Activated CD4-positive, alpha-beta T cell treated with anti-CD3 and anti-CD28 coated beads, Interleukin-2, amount 50 U/mL, for 24 hours (primary cell): ENCODE measurements around the gene ILKAP.
A peak's percentile ranks its signal among the peaks of the same experiment; 100 is the strongest.

Experiments
- DNase-seq, 2 donors: peaks; one replicate each; pipeline ENCODE4 v3.0.0-alpha.2; 2020; ENCODE audit warnings: low read depth in 1 of 2, low spot score in 1 of 2

ILKAP gene, protein sequence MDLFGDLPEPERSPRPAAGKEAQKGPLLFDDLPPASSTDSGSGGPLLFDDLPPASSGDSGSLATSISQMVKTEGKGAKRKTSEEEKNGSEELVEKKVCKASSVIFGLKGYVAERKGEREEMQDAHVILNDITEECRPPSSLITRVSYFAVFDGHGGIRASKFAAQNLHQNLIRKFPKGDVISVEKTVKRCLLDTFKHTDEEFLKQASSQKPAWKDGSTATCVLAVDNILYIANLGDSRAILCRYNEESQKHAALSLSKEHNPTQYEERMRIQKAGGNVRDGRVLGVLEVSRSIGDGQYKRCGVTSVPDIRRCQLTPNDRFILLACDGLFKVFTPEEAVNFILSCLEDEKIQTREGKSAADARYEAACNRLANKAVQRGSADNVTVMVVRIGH

DNA sequence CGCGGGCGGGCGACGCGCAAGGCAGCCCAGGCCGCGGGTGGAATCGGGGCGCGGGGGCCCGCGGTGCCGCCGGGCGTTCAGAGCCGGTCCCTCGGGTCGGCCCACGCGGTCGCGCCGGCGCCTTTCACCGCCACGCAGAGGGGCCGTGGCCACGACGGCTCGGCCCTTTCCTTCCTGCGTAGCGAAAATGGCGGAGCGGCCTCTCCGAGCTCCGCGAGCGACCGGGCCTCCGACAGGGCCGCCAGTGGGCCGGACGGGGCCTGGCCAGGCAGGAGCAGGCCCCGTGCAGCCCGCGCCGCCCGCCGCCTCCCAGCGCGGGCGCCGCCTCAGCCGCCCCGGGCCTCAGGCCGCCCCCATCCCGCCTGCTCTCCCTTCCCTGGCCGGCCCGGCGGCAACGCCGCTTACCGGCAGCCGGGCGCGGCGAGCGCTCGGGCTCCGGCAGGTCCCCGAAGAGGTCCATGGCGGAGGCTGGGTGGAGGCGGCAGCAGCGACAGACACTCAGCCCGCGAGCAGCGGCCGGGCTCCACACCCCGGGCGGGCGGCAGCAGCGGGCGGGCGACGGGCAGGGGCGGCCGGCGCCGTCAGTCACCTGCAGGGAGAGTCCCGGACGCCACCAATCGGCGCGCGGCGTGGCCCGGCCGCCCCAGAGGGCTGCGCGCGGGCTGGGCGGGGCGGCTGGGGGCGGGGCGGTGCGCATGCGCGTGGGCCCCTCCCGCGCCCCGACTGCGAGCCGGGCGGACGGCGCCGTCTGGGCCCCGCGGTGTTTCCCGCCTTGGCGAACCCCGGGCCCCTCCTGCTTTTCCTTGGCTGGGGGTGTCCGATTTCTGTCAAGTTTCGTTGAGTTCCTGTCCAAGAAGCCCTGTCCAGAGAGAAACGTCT lies at the start of gene ILKAP:
Gene ILKAP (minus strand): TSS at position 602 of the 879 bp plus-strand sequence. CDS start 142 bp downstream, at position 460.
- DNase-seq: peak; percentile 81 to 85

GRCh38 chr2:238252766-238253630 lies 49.5 kb upstream of the ILKAP start:
- no peak for DNase-seq

DNA sequence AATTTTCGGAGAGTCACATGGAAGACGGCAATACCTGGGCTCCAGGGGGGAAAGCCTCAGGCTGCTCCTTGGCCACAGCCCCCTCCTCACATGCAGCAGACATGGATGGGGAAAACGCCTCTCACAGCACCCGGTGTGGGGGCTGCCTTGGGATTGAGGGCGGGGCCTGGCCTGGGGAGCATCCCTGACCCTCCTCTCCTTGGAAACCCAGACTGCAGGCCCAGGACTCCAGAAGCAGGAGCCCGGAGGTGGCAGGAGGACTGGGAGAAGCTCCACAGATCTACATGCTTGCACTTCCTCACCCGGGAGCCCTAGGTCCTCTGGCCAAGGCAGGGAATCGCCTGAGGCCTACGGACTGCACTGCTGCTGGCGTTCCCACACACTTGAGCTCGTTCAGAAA lies 48.5 kb upstream of the ILKAP start:
- DNase-seq: no peak

DNA sequence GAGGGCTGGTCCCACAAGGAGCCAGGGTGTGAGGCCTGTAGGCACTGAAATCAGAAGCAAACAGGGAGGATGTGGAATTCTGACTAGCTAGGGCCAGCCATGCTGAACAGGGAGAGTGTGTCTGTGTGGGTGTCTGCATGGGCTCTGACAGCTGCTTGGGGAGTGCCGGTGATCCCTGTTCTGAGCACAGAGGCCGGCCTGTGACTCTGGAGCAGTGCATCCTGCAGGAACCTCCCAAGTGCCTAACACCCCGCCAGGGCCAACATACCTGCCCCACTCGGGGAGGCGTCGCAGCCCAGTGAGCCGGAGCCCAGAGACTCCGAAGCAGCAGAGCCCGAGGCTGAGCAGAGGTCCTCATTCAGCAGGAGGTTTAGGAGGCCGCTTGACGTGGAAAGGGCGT lies 47.8 kb upstream of the ILKAP start:
- no peak for DNase-seq

- DNase-seq: no peak
Observed at GRCh38 chr2:238250896-238251295, 47.4 kb upstream of the ILKAP start.

DNA sequence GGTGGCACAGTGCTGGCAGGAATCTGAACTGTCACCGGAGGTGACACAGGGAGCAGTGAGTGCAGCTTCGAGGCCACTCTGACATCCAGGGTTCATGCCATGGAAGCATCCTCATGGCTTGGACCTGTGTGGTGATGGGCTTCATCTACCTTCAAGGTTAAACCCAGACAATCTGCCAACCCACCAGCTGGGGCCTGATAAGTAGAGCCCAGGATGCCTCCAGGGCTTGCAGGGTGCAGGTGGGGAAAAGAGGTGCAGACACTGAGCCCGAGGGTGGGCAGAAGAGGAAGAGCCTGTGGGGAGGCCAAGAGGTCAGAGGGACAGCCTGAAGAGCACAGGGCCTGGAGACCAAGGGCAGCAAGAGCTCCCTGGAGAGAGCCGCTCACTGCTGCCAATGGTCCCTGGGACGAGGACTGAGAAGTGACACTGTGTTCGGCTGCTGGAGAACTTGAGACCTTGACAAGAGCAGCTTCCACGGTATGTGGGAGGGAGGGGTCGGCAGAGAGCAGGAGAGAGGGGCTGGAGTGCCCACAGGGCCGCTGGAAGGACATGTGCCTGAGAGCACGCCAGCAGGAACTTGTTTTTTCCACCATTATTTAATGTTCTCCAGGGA lies 44.5 kb upstream of the ILKAP start:
- DNase-seq: no peak

DNA sequence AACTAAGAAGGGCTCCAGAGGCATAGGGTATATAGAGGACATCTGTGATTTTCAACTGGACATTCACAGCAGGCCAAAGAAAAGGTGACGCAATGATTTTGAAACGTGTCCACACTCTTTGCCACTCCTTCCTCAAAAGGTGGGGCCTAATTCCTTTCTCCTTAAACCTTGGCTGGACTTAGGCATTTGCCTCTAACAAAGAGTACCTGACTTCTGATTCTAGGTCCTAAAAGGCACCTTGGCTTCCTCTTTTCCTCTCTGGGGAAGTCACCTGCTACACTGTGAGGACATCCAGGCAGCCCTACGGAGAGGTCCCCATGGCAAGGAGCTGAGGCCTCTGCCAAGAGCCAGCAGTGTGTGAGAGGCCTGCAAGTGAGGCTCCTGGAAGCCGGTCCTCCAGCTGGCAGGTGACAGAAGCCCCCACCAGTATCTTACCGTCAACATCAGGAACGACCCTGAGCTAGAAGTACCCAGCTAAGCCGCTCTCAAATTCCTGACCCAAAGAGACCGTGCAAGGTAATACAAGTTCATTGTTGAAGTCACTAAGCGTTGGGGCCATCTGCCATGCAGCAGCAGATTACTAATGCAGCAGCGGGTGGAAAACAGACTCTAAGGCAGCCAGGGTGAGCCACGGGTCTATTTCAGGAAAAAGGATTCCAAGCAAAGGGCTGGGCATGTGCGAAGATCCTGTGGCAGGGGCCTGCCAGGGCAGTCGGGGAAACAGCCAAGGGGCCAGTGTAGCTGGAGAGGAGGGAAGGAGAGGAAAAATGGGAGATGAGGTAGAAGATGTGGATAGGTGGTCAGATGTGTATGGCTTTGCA lies 43.7 kb upstream of the ILKAP start:
- DNase-seq: no peak

DNA sequence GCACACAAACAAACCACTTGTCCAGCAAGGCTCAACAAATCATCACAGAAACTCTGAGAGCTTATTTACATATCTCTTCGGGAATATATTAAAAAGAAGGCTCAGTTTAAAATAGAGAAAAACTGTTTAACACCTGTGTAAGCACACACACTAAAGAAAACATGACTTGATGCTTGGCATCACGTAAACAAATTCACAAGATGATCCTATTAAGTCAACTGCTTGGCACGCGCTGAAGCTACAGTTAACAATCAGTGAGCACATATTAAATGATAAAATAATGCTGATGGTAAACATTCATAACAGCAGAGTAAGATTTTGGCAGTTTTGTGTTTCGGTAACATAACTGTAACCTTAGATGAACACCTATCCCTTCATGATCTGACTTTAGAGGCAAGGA lies 40.7 kb upstream of the ILKAP start:
- DNase-seq: no peak

- no peak for DNase-seq
Observed at GRCh38 chr2:238243496-238244076, 40.1 kb upstream of the ILKAP start.

- no peak for DNase-seq
Observed at GRCh38 chr2:238242731-238243495, 39.4 kb upstream of the ILKAP start.

DNA sequence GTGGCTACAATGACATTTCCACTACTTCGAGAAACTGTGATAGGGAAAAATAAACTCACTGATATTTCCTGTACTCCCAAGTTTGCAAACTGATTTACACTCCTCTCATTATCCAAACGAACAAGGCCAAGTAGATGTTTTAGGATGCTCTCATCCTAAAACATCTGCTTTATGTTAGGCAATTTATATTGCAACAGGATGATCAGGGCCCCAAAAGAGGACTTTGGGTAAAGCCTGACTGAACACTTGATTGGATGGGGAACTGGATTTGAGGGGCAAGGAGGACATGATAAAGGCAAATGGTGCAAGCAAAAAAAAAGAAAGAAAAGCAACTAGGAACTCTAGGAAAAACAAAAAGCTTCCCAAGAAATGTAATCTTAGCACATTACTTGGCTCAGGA lies 38.5 kb upstream of the ILKAP start:
- DNase-seq: no peak

DNA sequence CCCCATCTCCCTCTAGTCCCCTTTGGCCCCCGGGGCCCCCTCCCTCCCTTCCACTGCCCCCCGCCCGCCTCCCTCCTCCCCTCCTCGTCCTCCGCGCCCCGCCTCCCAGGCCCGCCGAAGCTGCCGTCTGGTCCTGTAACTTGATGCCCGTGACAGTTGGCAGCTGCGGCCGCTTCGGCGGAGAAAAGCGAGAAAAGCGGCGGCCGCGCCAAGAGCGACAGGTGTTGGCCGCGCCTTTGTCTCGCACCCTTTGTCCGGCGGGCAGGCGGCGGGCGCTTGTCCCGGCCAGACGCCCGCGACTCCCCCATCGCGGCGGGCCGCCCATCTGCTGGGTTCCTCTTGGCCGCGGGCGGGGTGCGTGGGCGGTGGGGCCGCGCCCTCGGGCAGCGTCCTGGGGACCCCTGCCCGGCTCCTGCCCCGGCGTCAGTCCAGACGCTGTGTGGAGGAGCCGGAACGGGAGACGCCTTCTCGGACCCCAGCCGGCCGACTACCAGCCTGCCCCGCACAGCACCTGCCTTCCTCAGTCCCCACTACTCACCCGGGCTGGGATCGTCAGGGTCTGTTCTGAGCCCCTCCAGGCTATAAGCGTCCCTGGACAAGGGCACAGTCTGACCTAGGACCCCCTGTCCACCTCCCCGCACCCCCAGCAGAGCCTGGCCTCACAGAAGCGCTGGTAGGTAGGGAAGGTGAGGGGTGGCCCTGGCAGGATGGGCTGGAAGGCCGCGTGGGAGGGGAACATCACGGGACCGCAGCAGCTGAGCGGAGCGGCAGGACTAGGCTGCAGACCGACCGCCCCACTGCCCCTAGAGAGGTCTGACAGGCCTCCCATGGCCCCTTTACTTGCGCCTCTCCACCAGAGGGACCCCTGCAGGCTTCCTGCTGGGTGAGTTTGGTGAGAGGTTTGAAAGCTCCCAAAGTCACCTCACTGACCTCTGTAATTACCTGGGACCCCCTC lies 37.5 kb upstream of the ILKAP start:
- DNase-seq: no peak

DNA sequence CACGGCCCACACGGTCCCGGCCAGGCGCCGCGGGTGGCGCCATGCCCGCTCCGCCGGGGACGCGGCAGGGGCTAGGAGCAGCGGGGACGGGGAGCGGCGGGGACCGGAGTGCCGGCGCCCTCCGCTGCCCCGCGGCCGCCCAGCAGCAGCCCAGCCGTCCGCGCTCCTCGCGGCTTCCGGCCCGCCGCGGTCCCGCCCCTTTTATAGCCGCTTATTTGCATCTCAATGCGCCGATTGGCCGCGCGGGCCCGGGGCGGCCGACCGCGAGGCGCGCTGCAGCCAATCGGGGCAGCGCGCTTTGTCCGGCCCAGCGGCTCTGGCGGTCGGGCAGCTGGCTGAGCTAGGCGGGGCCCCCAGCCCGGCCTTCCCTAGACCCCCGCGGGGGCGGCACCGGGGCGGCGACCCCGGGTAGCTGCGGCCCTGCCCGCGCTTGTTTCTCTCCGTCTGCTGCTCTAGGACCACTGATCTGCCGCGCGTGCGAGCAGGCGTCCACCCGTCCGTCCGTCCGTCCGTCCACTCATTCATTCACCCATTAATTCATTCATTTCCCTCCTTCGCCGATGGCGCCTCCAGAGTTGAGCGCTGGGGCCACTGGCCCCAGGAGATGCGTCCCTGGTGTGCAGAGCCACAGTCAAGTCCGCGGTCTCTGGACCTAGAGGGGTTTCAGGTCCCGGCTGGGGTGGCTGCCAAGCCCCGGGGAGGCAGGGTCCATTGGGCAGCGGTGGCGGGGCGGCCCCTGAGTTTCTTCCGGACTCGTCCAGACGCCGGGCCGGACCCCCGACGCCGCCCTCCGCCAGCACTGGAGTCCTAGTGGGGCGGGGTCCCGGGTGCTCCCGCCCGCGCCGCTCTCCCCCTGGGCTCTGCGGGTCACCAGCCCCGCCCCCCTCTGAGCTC lies 36.6 kb upstream of the ILKAP start, which contains the start of gene HES6:
Gene HES6 (minus strand): TSS at position 176 of the 894 bp plus-strand sequence. CDS start 133 bp downstream, at position 43.
- DNase-seq: peak; percentile 37 to 67

GRCh38 chr2:238239543-238239862 lies 36.0 kb upstream of the ILKAP start:
- DNase-seq: no peak

DNA sequence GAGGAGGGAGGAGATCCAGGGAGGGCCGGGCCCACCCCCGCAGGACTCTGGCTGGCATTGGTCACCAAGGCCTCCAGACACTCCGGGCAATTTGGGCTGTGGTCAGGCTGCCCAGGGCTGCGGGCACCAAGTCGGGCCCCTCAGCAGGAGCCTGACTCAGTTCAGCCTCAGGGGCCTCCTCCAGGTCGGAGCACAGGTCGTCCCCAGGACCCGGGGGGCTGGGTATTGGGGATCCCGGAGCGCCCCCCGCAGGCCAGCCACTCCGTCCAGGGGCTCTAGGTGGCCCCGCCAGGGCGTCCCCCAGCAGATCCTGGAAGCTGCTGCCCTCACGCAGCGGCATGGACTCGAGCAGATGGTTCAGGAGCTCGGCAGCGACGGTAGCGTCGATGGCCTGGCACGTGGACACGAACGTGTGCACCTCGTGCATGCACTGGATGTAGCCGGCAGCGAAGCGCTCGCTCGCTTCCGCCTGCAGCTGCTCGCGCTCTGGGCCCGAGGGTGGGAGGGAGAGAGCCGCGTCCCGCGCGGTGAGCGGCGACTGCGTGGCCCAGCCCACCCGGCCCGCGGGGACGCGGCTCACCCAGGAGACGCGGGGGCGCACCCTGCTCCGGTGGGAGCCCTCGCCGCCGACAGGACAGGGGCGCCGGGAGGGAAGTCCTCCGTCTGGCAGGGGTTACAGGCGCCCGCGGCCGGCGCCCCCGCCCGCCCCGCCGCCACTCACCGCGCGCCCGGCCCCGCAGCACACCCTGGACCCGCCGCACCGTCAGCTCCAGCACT lies 35.5 kb upstream of the ILKAP start:
- no peak for DNase-seq

GRCh38 chr2:238238311-238238765 lies 34.8 kb upstream of the ILKAP start:
- no peak for DNase-seq
